Activated CD4-positive, alpha-beta T cell treated with anti-CD3 and anti-CD28 coated beads for 24 hours (primary cell): ENCODE measurements around the gene PPP1R37.
"Not testable (repeated sequence)": the region's sequence is repeated elsewhere in the genome, so short reads cannot be mapped to it uniquely, and the experiment has no call there.

Source experiments
- DNase-seq, 2 donors: peaks; one replicate each; pipeline ENCODE4 v3.0.0-alpha.2; 2020; ENCODE audit warnings: low read depth in 2 of 2

Gene PPP1R37

DNA sequence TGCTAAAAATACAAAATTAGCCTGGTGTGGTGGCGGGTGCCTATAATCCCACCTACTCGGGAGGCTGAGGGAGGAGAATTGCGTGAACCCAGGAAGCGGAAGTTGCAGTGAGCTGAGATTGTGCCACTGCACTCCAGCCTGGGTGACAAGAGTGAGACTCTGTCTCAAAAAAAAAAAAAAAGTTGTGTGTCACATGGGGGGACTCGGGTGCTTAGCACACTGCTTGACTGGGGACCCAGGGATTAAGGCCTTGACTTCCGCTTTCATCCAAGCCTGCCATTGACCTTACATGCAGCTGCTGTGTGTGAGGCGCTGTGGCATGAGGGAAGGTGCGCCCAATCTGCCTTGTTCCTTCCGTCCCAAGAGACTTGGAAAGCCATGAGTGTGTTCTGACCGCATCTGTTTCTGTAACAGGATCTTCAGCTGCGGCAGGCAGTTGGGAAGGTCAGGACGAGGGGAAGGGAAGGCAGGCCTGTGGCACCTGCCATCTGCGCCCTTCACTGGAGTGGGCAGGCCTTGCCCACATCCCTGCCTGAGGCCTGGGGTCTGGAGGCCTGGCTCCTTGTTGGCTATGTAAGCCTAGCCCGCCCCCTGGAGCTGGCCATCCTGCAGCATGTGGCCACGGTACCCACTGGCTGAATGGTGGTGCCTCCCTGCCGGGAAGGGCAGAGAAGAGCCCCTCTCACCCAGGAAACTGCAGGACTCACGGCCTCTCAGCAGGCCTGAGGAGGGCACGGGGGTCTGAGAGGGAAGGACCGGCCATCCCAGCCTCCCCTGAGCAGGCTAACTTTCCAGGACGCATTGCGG, 23.0 kb downstream of the PPP1R37 start:
- DNase-seq = no peak

DNA sequence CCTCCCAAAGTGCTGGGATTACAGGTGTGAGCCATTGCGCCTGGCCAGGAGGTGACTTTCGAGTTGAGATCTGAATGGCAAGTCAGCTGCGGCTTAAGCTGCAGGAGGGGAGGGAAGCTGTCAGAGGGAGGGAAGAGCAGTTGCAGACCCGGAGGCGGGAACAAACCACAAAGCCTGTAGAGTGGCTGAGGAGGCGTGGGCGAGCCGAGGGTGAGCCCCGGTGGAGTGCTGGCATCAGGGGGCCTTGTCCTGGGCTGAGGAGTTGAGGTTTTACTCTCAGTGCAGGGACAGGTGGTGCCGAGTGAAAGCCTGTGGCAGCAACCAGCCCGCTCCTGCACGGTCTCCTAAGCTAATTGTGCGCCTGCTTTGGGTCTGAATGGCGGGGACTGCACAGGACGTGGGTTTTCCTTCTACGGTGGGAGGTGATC, 24.2 kb downstream of the PPP1R37 start:
- peak; percentile 43 to 63 for DNase-seq

- no peak for DNase-seq
Measured at GRCh38 chr19:45117671-45118070, 24.7 kb downstream of the PPP1R37 start.

- no peak for DNase-seq
Measured at GRCh38 chr19:45118106-45118505, 25.1 kb downstream of the PPP1R37 start.

DNA sequence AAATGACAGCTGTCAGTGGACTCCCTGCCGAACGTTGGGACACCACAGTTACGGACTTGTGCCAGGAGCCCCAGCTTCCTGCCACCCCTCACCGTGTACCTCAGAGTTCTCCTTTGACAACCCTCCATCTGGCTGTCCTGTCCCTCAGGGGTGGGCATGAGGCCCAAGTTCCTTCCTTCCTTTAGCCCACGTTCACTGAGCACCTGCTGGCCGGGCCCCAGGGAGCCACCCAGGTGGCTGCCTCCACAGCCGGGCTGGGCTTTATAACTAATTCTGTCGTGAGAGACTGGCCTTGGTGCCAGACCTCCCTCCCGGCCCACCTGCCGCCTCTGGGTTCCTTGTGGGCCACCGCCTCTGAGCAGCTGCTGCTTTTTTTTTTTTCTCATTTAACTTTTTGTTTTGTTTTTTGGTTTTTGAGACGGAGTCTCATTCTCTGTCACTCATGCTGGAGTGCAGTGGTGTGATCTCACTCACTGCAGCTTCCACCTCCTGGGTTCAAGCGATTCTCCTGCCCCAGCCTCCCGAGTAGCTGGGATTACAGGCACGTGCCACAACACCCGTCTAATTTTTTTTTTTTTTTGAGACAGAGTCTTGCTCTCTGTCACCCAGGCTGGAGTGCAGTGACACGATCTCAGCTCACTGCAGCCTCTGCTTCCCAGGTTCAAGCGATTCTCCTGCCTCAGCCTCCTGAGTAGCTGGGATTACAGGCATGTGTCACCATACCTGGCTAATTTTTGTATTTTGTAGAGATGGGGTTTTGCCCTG, 25.8 kb downstream of the PPP1R37 start:
- DNase-seq = not testable (repeated sequence)

DNA sequence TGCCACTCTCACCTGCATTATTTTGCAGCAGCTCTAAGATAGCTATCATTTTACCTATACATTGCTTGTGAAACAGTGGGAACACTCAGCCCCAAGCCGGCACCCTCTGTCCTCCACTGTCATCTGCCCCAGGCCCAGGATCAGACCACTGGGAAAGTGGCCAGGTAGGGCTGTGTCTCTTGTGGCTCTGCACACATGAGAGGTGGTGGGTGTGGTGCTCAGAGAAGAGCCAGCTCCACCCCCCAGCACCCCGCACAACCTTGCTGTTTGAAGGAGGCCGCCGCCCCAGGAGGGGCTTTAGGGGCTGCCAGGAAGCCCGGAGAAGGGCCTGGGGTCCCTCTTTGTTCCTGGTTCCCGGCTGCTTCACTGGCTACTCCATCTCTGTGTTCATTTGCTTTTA, 26.6 kb downstream of the PPP1R37 start:
- DNase-seq = no peak

DNA sequence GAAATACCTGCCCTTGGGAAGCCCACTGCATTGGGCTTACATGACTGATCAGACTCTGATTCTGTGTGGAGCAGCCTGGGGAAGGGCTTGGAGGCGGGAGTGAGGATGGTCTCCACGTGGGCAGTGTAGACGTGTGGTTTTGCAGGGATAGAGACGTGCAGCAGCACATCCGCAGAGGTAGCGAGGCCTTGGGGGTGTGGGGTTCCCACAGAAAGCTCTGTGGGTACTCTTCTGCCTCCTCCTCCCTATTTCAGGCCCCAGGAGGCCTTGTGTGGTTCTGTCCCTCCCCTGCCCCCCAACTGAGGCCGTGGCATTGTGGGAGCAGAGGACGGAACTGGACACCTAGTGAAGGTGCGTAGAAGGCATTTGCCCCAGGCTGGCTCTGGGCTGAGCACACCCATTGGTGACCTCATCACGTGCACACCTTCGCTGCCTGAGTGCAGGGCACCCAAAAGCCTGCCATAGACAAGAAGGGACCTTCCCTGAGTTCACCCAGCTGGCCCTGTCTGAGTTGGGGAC, 28.9 kb downstream of the PPP1R37 start:
- DNase-seq = no peak

- DNase-seq = no peak
Measured at GRCh38 chr19:45122832-45123231, 29.9 kb downstream of the PPP1R37 start.

DNA sequence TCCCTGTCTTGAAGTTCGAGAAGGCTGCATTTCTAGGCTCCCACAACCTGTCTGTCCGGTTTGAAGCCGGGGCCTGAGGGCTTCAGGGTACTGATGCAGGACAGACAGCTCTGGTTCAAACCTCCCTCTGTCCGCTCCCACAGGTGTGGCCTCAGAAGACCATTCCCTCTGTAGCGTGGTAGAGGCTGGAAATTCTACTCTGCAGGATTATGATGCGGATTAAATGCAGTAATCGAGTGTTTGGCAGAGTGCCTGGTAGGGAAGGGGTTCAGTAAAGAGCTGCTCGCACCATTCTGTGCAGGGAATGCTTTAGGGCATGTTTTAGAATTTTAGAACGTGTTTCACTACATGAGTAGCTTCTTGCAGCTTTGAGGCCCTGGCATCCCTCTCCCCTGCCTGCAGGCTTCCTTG, 30.5 kb downstream of the PPP1R37 start:
- DNase-seq = no peak

DNA sequence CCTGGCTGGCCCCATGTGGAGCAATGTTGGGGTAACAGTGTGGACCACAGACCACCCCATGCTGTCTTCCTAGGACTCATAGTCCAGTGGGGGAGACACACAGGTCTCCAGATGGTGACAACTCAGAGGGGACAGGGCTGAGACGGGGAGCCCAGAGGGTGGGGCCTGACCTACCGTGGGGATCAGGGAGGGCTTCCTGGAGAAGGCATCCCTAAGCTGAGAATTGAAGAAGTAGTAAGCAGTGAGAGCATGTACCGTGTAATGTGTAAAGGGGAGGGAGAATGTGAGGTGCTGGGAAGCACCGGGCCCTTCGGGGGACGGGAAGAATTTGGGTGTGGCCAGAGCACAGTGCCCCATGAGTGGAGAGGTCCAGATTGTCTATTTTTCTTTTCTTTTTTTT, 31.0 kb downstream of the PPP1R37 start:
- DNase-seq = no peak

GRCh38 chr19:45125360-45125759, 32.4 kb downstream of the PPP1R37 start:
- DNase-seq = no peak

GRCh38 chr19:45125975-45126493, 33.1 kb downstream of the PPP1R37 start:
- DNase-seq = peak; percentile 56 to 68

DNA sequence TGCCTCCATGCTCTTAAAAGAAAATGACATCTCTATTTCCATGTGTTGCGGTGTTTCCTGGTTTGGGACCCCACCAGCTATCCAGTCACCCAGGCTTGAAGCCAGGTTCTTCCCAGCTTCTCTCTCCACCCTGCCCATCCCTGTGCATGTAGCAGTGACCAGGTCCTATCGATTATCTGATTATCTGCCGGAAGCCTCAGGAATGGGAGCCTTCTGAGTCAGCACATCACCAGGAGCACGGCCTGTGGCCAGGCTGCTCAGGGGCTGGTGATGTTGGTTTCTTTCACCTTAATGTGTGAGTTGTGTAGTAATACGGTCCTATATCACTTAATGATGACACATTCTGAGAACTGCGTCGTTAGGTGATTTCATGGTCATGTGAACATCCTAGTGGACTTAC, 33.7 kb downstream of the PPP1R37 start:
- DNase-seq = no peak

DNA sequence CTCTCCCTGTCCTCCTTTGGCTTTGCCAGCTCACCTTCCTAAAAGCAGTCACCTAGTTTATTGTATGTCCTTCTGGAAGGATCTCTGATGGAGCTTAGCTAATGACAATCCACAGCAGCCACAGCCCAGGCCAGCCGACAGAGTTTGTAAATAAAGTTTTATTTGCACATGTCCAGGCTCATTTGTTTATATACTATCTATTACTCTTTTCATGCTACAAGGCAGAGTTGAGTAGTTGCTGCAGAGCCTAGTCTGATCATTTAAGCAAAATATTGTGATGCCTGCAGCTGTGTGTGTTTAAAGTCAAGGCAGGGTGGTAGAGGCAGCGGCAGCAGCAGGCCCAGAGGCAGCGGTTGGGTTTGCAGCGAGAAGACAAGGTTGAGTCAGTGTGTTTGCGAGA, 35.2 kb downstream of the PPP1R37 start:
- DNase-seq = no peak

GRCh38 chr19:45128806-45129205, 35.8 kb downstream of the PPP1R37 start:
- no peak for DNase-seq

DNA sequence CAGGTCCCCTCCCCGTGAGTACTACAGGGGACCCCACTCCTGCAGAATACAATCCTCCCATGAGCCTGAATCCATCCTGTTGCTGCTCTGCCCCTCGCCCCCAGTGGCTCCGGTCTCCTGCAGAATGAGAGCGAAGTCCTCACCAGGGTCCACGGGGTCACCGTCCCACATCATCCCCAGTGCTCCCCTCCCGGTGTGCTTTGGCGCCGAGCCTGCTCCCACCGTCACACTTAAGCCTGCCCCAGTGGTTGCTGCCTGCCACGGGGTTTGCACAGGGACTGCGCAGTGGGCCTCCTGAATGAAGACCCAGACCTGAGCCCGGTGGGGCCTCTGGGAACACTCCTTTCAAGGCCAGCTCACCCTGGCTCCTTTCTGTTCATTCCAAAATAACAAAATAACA, 37.3 kb downstream of the PPP1R37 start:
- no peak for DNase-seq

- no peak for DNase-seq
Measured at GRCh38 chr19:45130888-45131615, 38.1 kb downstream of the PPP1R37 start.

- no peak for DNase-seq
Measured at GRCh38 chr19:45133661-45134060, 40.7 kb downstream of the PPP1R37 start.

GRCh38 chr19:45135176-45135885, 42.4 kb downstream of the PPP1R37 start:
- DNase-seq = no peak

DNA sequence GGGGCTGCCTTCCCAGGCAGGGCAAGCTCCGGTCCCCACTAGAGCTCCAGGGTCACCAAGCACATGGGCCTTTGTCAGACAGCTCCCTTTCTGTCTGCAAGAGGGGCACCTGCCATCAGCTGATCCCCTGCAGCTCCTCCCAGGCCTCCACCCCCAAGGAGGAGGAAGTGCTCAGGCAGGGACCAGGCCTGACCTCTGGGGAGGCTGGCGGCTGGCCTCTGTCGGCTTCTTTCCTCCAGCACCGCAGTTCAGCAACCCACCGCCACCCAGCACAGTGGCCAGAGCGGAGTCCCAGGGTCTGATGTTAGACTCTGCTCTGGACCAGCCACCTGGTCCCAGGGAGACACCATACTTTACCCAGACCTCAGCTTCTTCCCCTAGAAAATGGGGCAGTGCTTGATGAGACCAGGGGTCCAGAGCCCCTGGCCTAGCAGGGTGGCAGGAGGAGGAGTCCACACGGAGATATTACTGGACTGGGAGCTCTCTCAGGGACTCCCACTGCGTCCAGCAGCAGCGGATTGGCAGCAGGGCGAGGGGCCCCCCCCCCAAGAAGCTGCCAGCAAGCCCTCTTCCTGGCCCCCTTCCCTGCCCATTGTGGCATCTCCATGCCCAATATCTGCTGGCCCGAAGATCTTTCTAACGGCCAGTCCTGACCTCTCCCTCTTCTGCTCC, 43.7 kb downstream of the PPP1R37 start:
- no peak for DNase-seq
